ENCODE results near the gene GFM2.

DNA sequence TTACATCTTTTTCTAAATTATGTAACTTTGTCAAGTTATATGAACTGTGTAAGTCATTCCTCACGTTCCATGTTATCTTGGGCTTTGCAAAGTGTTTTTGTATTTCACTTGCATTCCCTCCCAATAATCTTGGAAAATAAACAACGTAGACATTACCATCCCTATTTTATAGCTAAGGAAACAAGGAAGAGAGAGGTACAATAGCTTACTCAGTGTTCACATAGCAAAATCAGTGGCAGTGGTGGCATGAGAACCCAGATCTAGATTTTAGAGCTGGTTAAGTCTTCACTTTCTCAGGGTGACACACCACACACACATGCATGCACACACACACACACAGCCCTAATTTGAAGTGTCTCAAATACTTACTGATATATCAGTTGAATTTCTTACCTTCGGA, 34.3 kb upstream of the GFM2 start:
- TF ChIP-seq CTCF (IDR thresholded peaks at IDR 0.05) = no peak
- no peak for TF ChIP-seq POLR2A (IDR thresholded peaks at IDR 0.05)
